Ecto neural progenitor cell (in vitro differentiated cells): ENCODE measurements around the gene TBC1D25.

Source experiments
- DNase-seq: peaks from one replicate; pipeline ENCODE4 v3.0.0-alpha.2; 2018; ENCODE audit warnings: low spot score

TBC1D25 gene

GRCh38 chrX:48560056-48560455 lies 20.5 kb downstream of the TBC1D25 start:
- DNase-seq, result no peak

- no peak for DNase-seq
These were observed 21.2 kb downstream of the TBC1D25 start for GRCh38 chrX:48560681-48561080.

GRCh38 chrX:48569958-48570357 lies 30.4 kb downstream of the TBC1D25 start:
- no peak for DNase-seq

GRCh38 chrX:48573690-48574269 lies 34.3 kb downstream of the TBC1D25 start:
- DNase-seq, result no peak

GRCh38 chrX:48574270-48575266 lies 35.1 kb downstream of the TBC1D25 start, which contains the start of gene RBM3:
RBM3 (plus strand) TSS chrX:48574484; CDS start chrX:48575181, 697 bp downstream.
- DNase-seq, result peak; percentile 87

- no peak for DNase-seq
These were observed 36.1 kb downstream of the TBC1D25 start for GRCh38 chrX:48575642-48576041.

- no peak for DNase-seq
These were observed 36.6 kb downstream of the TBC1D25 start for GRCh38 chrX:48576108-48576507.

GRCh38 chrX:48578661-48579128 lies 39.2 kb downstream of the TBC1D25 start:
- DNase-seq, result no peak

GRCh38 chrX:48579259-48579658 lies 39.7 kb downstream of the TBC1D25 start:
- DNase-seq, result no peak

- no peak for DNase-seq
These were observed 41.1 kb downstream of the TBC1D25 start for GRCh38 chrX:48580662-48581061.

GRCh38 chrX:48584698-48585097 lies 45.2 kb downstream of the TBC1D25 start:
- DNase-seq, result no peak

- DNase-seq, result no peak
These were observed 50.1 kb downstream of the TBC1D25 start for GRCh38 chrX:48589482-48590162.

- no peak for DNase-seq
These were observed 50.9 kb downstream of the TBC1D25 start for GRCh38 chrX:48590203-48591103.

GRCh38 chrX:48591255-48591791 lies 51.8 kb downstream of the TBC1D25 start:
- DNase-seq, result no peak

GRCh38 chrX:48592971-48593370 lies 53.5 kb downstream of the TBC1D25 start:
- DNase-seq, result no peak

GRCh38 chrX:48595929-48596328 lies 56.4 kb downstream of the TBC1D25 start:
- no peak for DNase-seq

- DNase-seq, result peak; percentile 87
These were observed 58.1 kb downstream of the TBC1D25 start, which contains the start of gene WDR13 for GRCh38 chrX:48597353-48598264. WDR13 (plus strand) TSS chrX:48597492; CDS start chrX:48597997, 505 bp downstream.

GRCh38 chrX:48598614-48599013 lies 59.1 kb downstream of the TBC1D25 start:
- no peak for DNase-seq

GRCh38 chrX:48599341-48599740 lies 59.8 kb downstream of the TBC1D25 start:
- no peak for DNase-seq

- no peak for DNase-seq
These were observed 60.7 kb downstream of the TBC1D25 start for GRCh38 chrX:48600226-48600625.
